Measurements from ENCODE around the gene PTGER1.

The PTGER1 gene

DNA sequence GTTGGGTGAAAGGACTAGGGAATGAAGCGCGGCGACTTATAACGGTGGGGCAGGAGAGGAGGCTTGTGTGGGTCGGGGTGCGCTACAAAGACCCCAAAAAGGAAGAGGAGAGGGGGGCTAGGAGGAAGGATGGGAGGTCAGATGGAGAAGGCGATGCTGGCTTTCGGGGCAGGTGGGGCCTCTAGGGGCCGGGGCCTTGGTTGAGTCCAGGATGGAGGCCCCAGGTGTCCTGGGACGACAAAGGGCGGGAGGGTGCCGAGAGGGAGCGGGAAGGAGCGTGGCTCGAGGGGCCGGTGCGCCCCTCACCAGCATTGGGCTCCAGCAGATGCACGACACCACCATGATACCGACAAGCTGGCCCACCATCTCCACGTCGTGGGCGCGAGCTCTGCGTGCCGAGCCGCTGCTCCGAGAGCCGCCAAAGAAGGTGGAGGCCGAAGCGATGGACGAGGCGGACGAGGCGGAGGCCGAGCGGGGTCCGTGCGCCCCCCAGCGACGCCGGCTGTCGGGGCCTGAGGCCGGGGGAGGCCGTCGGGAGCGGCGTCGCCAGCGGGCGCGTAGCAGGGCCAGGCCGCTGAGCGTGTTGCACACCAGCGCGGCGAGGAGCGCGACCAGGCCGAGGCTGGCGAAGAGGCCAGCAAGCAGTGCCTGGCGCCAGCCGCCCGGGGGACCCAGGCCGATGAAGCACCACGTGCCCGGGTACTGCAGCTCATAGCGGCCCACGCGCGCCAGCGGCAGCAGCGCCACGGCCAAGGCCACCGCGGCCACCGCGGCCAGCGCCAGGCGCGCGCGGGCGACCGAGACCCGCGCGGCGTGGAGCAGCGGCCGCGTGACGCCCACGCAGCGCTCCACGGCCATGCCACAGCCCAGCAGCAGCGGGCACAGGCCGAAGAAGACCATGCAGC lies 1.8 kb downstream of the PTGER1 start:
- TF ChIP-seq, protein P1, sequence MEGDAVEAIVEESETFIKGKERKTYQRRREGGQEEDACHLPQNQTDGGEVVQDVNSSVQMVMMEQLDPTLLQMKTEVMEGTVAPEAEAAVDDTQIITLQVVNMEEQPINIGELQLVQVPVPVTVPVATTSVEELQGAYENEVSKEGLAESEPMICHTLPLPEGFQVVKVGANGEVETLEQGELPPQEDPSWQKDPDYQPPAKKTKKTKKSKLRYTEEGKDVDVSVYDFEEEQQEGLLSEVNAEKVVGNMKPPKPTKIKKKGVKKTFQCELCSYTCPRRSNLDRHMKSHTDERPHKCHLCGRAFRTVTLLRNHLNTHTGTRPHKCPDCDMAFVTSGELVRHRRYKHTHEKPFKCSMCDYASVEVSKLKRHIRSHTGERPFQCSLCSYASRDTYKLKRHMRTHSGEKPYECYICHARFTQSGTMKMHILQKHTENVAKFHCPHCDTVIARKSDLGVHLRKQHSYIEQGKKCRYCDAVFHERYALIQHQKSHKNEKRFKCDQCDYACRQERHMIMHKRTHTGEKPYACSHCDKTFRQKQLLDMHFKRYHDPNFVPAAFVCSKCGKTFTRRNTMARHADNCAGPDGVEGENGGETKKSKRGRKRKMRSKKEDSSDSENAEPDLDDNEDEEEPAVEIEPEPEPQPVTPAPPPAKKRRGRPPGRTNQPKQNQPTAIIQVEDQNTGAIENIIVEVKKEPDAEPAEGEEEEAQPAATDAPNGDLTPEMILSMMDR (IDR thresholded peaks at IDR 0.05): peak; percentile 21; the same call in 1 of the 2 replicates
- no peak for TF ChIP-seq ZFX (IDR thresholded peaks at IDR 0.05; ENCODE audit: borderline replicate concordance)
- H3K27ac ChIP-seq: no peak overlapping the region; the same call in 1 of the 2 replicates

DNA sequence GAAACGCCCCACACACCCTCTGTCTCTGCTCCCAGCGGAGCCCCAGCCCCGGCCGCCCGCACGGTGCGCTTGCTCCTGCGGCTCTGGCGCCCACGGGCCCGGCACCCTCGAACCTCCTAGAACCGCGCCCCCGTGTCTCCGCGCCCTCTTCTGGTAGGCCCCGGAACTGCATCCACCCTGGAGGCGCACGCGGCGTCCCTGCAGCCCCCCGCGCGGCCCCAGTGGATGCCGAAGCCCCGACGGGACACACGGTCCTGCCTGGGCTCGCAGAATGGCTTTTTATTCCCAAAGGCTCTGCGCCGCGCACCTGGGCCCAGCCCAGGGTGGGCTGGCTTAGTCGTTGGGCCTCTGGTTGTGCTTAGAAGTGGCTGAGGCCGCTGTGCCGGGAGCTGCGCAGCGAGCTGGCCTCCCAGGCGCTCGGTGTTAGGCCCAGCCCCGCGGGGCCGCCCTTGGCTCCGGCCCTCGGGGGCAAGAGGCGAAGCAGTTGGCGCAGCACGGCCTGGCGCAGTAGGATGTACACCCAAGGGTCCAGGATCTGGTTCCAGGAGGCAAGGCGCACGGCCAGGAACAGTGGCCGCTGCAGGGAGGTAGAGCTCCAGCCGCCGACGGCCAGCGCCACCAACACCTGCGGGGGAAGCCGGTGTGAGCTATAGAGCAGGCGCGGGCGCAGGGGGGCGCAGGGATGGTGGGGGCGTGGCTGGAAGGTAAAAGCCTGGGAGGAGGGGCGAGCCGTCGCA lies 2.8 kb downstream of the PTGER1 start:
- H3K27ac ChIP-seq: peak overlapping the region; percentile 56

DNA sequence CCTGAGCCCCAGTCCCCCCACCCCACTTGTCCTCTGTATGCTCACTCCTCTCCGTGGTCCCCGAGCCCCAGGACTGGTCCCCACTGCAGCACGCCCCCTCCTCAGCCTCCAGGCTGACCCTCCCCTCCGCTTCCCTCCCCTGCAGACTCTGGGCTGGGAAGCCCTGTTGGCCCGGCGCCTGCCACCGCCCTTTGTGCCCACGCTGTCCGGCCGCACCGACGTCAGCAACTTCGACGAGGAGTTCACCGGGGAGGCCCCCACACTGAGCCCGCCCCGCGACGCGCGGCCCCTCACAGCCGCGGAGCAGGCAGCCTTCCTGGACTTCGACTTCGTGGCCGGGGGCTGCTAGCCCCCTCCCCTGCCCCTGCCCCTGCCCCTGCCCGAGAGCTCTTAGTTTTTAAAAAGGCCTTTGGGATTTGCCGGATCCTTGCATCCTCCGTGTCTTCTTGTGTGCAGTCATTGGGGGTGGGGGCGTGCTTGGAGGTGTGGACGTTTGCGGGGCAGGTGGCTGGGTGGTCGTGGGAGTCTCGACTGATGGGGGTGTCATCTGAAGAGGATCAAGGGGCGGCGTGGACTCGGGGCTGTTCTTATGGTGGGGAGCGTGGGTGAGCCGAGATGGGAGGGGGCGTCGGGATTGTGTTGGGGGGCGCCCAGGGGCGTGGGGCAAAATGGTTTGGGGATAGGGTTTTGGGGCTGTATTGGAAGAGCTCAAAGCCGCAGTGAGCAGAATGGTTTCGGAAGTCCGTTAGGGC lies 3.5 kb downstream of the PTGER1 start:
- no peak overlapping the region for H3K27ac ChIP-seq
- TF ChIP-seq ZFX (IDR thresholded peaks at IDR 0.05; ENCODE audit: borderline replicate concordance): no peak
- TF ChIP-seq, protein P1 (IDR thresholded peaks at IDR 0.05): no peak

More for the DNA sequence above, 2.8 kb downstream of the PTGER1 start:
- TF ChIP-seq ZFX (IDR thresholded peaks at IDR 0.05; ENCODE audit: borderline replicate concordance): no peak
- TF ChIP-seq, protein P1 (IDR thresholded peaks at IDR 0.05): peak; percentile 97

DNA sequence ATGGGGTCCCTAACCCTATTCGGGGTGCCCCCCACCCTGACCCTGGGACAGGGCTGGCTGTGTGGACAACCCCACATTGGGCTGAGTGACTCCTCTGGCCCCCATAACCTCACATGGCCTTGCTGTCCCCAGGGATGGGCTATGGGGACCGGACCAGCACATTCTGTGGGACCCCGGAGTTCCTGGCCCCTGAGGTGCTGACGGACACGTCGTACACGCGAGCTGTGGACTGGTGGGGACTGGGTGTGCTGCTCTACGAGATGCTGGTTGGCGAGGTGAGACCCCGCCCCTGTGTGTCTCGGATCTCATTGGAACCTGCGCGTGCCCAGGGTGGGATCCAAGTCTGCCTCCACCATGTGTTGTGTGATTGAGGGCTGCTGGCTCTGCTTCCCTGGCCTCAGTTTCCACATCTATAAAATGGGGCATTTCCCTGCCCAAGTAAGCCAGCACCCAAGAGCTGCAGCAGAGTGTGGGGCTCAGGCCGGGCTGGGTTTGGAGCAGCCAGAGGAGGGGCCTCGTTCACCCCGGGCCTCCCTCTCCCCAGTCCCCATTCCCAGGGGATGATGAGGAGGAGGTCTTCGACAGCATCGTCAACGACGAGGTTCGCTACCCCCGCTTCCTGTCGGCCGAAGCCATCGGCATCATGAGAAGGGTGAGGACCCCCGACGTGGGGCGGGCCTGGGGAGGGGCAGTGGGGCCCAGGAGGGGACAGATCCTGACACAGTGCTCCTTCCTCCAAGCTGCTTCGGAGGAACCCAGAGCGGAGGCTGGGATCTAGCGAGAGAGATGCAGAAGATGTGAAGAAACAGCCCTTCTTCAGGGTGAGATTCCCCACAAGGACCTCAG lies 4.9 kb downstream of the PTGER1 start:
- TF ChIP-seq ZFX (IDR thresholded peaks at IDR 0.05; ENCODE audit: borderline replicate concordance): no peak
- TF ChIP-seq, protein P1 (IDR thresholded peaks at IDR 0.05): no peak
- no peak overlapping the region for H3K27ac ChIP-seq

DNA sequence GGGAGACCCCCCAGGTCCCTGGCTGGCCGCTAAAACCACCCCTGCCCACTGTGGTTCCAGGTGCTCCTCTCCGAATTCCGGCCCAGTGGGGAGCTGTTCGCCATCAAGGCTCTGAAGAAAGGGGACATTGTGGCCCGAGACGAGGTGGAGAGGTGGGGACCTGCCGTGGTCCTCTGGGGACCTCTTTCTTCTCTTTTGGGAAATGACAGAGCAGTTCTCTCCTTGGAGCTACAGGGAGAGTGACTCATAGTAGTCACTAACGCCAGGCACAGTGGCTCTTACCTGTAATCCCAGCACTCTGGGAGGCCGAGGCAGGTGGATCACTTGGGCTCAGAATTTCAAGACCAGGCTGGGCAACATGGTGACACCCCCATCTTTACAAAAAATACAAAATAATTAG lies 7.3 kb downstream of the PTGER1 start:
- no peak overlapping the region for H3K27ac ChIP-seq
- no peak for TF ChIP-seq ZFX (IDR thresholded peaks at IDR 0.05; ENCODE audit: borderline replicate concordance)
- TF ChIP-seq, protein P1 (IDR thresholded peaks at IDR 0.05): no peak

DNA sequence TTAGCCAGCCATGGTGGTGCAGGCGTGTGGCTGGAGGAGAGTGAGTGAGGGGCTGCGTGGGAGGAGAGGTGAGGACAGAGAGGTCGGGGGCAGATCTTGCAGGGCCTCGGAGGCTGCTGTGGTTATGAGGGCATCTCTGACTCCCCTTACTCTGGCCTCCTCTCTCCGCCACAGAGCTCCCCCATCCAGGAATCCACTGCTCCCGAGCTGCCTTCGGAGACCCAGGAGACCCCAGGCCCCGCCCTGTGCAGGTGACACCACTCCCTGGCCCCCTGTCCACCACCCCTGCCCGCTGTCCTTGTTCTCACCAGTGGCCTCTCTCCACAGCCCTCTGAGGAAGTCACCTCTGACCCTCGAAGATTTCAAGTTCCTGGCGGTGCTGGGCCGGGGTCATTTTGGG lies 7.8 kb downstream of the PTGER1 start:
- no peak for TF ChIP-seq ZFX (IDR thresholded peaks at IDR 0.05; ENCODE audit: borderline replicate concordance)
- TF ChIP-seq, protein P1 (IDR thresholded peaks at IDR 0.05): no peak
- no peak overlapping the region for H3K27ac ChIP-seq
